ENCODE measurements around the gene ACOT11.

DNA sequence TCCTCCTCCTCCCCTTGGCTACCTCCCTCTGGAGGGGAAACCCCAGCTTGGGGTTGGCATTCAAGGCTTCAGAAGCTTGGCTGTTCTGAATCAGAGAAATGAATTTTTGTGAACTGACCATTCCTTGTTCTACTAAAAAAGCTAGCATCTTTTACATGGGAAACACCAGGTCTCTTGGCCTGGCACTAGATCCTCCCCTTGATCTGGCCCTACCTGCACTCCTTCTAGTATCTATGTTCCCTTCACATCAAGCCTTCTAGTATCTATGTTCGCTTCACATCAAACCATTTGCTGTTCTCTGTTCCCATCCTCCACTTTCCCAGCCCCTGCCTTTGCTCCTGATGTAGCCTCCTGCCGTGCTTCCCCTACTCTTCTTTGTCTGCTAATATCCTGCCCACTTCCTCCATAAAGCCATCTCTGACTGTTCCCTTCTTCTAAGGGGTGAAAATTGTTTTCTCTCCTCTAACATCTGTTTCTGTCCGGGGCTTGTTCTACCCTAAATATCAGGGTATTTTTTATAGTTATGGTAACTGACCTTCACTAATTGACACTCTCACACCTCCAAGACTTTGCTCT is 49.5 kb downstream of the ACOT11 start:
- TF ChIP-seq, protein P1, sequence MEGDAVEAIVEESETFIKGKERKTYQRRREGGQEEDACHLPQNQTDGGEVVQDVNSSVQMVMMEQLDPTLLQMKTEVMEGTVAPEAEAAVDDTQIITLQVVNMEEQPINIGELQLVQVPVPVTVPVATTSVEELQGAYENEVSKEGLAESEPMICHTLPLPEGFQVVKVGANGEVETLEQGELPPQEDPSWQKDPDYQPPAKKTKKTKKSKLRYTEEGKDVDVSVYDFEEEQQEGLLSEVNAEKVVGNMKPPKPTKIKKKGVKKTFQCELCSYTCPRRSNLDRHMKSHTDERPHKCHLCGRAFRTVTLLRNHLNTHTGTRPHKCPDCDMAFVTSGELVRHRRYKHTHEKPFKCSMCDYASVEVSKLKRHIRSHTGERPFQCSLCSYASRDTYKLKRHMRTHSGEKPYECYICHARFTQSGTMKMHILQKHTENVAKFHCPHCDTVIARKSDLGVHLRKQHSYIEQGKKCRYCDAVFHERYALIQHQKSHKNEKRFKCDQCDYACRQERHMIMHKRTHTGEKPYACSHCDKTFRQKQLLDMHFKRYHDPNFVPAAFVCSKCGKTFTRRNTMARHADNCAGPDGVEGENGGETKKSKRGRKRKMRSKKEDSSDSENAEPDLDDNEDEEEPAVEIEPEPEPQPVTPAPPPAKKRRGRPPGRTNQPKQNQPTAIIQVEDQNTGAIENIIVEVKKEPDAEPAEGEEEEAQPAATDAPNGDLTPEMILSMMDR (IDR thresholded peaks at IDR 0.05), result no peak
- no peak for TF ChIP-seq EP300 (IDR thresholded peaks at IDR 0.05)
- no peak for TF ChIP-seq POLR2AphosphoS5 (IDR thresholded peaks at IDR 0.05)
- no peak for TF ChIP-seq POLR2A (IDR thresholded peaks at IDR 0.05)

Measured in upper lobe of left lung (tissue), 4 donors.